ENCODE measurements around the gene GRIN2C.

Gene GRIN2C

DNA sequence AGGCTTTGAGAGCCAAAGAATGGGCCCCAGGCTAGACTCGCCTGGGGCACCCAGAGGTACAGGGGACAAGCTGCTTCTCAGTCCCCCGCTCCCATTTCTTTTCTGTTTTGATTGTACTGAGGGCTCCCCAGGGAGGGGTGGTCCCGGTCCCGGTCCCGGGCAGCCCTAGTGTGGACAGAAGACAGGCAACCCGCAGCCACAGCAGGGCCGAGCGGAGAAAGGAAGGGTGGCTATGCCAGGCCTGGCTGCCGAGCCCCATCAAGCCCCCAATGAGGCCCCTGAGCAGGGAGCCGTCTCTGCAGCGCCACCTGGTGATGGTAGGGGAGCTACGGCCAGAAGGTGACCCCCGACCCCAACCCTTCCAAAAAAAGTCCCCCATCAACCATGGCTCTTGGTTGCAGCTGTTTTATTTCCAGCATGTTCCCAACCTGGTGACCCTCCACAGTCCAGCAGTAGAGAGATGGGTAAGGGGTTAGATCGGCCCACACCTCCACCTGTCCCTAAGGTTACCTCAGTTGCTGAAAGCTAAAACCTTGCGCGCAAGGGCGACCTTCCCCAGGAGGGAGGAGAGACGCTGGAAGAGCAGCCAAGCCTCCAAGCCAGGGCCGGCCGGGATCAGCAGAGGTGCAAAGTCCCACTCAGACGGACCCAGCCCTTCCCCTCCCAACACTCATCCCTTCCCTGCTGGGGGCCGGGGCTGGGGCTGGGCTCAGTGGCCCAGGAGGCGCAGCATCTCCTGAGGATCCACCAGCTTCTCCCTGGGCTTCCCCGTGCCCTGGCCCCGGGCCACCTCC, 2.6 kb upstream of the GRIN2C start (continued):
- TF ChIP-seq, protein P1, sequence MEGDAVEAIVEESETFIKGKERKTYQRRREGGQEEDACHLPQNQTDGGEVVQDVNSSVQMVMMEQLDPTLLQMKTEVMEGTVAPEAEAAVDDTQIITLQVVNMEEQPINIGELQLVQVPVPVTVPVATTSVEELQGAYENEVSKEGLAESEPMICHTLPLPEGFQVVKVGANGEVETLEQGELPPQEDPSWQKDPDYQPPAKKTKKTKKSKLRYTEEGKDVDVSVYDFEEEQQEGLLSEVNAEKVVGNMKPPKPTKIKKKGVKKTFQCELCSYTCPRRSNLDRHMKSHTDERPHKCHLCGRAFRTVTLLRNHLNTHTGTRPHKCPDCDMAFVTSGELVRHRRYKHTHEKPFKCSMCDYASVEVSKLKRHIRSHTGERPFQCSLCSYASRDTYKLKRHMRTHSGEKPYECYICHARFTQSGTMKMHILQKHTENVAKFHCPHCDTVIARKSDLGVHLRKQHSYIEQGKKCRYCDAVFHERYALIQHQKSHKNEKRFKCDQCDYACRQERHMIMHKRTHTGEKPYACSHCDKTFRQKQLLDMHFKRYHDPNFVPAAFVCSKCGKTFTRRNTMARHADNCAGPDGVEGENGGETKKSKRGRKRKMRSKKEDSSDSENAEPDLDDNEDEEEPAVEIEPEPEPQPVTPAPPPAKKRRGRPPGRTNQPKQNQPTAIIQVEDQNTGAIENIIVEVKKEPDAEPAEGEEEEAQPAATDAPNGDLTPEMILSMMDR (tag by site-specific recombination; IDR thresholded peaks at IDR 0.05), result peak; percentile 59
- TF ChIP-seq ZNF658 (tag by site-specific recombination; IDR thresholded peaks at IDR 0.05), result no peak
- peak; percentile 64; the same call in 1 of the 2 replicates for TF ChIP-seq ZNF394 (tag by site-specific recombination; IDR thresholded peaks at IDR 0.05; ENCODE audit: borderline replicate concordance)
- TF ChIP-seq ZNF175 (tag by site-specific recombination; IDR thresholded peaks at IDR 0.05), result no peak
- no peak for TF ChIP-seq ZBTB21 (tag by site-specific recombination; IDR thresholded peaks at IDR 0.05)
- TF ChIP-seq ZEB2 (tag by site-specific recombination; IDR thresholded peaks at IDR 0.05), result peak; percentile 63; the same call in 1 of the 2 replicates
- TF ChIP-seq, protein P2, sequence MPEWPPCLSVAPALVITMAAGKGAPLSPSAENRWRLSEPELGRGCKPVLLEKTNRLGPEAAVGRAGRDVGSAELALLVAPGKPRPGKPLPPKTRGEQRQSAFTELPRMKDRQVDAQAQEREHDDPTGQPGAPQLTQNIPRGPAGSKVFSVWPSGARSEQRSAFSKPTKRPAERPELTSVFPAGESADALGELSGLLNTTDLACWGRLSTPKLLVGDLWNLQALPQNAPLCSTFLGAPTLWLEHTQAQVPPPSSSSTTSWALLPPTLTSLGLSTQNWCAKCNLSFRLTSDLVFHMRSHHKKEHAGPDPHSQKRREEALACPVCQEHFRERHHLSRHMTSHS (tag by site-specific recombination; IDR thresholded peaks at IDR 0.05), result no peak
- no peak for TF ChIP-seq ZIC2 (tag by site-specific recombination; IDR thresholded peaks at IDR 0.05)
- 0 out of 2 replicates have a peak, but pooled peaks have one; percentile 35 for TF ChIP-seq REPIN1 (tag by site-specific recombination; IDR thresholded peaks at IDR 0.05; ENCODE audit: low read depth)
- TF ChIP-seq ZNF585B (tag by site-specific recombination; IDR thresholded peaks at IDR 0.05), result no peak
- TF ChIP-seq PRDM1 (tag by site-specific recombination; IDR thresholded peaks at IDR 0.05), result no peak
- TF ChIP-seq, protein P3, sequence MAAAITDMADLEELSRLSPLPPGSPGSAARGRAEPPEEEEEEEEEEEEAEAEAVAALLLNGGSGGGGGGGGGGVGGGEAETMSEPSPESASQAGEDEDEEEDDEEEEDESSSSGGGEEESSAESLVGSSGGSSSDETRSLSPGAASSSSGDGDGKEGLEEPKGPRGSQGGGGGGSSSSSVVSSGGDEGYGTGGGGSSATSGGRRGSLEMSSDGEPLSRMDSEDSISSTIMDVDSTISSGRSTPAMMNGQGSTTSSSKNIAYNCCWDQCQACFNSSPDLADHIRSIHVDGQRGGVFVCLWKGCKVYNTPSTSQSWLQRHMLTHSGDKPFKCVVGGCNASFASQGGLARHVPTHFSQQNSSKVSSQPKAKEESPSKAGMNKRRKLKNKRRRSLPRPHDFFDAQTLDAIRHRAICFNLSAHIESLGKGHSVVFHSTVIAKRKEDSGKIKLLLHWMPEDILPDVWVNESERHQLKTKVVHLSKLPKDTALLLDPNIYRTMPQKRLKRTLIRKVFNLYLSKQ (tag by site-specific recombination; IDR thresholded peaks at IDR 0.05; ENCODE audit: borderline replicate concordance), result no peak
- TF ChIP-seq, protein P4, sequence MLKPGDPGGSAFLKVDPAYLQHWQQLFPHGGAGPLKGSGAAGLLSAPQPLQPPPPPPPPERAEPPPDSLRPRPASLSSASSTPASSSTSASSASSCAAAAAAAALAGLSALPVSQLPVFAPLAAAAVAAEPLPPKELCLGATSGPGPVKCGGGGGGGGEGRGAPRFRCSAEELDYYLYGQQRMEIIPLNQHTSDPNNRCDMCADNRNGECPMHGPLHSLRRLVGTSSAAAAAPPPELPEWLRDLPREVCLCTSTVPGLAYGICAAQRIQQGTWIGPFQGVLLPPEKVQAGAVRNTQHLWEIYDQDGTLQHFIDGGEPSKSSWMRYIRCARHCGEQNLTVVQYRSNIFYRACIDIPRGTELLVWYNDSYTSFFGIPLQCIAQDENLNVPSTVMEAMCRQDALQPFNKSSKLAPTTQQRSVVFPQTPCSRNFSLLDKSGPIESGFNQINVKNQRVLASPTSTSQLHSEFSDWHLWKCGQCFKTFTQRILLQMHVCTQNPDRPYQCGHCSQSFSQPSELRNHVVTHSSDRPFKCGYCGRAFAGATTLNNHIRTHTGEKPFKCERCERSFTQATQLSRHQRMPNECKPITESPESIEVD (tag by site-specific recombination; IDR thresholded peaks at IDR 0.05), result no peak
- no peak for TF ChIP-seq KLF9 (tag by site-specific recombination; IDR thresholded peaks at IDR 0.05; ENCODE audit: low read depth)
- no peak for TF ChIP-seq ZNF311 (tag by site-specific recombination; IDR thresholded peaks at IDR 0.05; ENCODE audit: borderline replicate concordance)
- TF ChIP-seq BCL11B (tag by site-specific recombination; IDR thresholded peaks at IDR 0.05; ENCODE audit: low read depth), result peak; percentile 84
- TF ChIP-seq ZNF558 (tag by site-specific recombination; IDR thresholded peaks at IDR 0.05), result no peak
- no peak for TF ChIP-seq ZNF391 (tag by site-specific recombination; IDR thresholded peaks at IDR 0.05; ENCODE audit: borderline replicate concordance, low read depth)
- TF ChIP-seq, protein P5, sequence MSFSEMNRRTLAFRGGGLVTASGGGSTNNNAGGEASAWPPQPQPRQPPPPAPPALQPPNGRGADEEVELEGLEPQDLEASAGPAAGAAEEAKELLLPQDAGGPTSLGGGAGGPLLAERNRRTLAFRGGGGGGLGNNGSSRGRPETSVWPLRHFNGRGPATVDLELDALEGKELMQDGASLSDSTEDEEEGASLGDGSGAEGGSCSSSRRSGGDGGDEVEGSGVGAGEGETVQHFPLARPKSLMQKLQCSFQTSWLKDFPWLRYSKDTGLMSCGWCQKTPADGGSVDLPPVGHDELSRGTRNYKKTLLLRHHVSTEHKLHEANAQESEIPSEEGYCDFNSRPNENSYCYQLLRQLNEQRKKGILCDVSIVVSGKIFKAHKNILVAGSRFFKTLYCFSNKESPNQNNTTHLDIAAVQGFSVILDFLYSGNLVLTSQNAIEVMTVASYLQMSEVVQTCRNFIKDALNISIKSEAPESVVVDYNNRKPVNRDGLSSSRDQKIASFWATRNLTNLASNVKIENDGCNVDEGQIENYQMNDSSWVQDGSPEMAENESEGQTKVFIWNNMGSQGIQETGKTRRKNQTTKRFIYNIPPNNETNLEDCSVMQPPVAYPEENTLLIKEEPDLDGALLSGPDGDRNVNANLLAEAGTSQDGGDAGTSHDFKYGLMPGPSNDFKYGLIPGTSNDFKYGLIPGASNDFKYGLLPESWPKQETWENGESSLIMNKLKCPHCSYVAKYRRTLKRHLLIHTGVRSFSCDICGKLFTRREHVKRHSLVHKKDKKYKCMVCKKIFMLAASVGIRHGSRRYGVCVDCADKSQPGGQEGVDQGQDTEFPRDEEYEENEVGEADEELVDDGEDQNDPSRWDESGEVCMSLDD (tag by site-specific recombination; IDR thresholded peaks at IDR 0.05), result peak; percentile 61; the same call in 1 of the 2 replicates
- TF ChIP-seq OSR2 (tag by site-specific recombination; IDR thresholded peaks at IDR 0.05), result no peak
- TF ChIP-seq ZNF202 (tag by site-specific recombination; IDR thresholded peaks at IDR 0.05; ENCODE audit: borderline replicate concordance), result no peak
- peak; percentile 79; the same call in 1 of the 2 replicates for TF ChIP-seq ZBTB7A (tag by site-specific recombination; IDR thresholded peaks at IDR 0.05; ENCODE audit: low read depth)
- no peak for TF ChIP-seq ZNF571 (tag by site-specific recombination; IDR thresholded peaks at IDR 0.05)
- TF ChIP-seq ZNF248 (tag by site-specific recombination; IDR thresholded peaks at IDR 0.05), result no peak

All from HEK293 (cell line).